GM23338 (cell line): ENCODE data around the gene XPA.

ENCODE experiments used
- ZNF331 ChIP-seq: fragments of 250-450 bp; sonication (Bioruptor Pico); IDR thresholded peaks from 2 replicates; pipeline ENCODE4 v1.5.0; 2020; ENCODE audit warnings: low read depth, mild to moderate bottlenecking, moderate library complexity
- ZNF462 ChIP-seq: fragments of 250-450 bp; sonication (Bioruptor Pico); IDR thresholded peaks from 2 replicates; pipeline ENCODE4 v1.5.0; 2020; ENCODE audit warnings: mild to moderate bottlenecking, moderate library complexity

DNA sequence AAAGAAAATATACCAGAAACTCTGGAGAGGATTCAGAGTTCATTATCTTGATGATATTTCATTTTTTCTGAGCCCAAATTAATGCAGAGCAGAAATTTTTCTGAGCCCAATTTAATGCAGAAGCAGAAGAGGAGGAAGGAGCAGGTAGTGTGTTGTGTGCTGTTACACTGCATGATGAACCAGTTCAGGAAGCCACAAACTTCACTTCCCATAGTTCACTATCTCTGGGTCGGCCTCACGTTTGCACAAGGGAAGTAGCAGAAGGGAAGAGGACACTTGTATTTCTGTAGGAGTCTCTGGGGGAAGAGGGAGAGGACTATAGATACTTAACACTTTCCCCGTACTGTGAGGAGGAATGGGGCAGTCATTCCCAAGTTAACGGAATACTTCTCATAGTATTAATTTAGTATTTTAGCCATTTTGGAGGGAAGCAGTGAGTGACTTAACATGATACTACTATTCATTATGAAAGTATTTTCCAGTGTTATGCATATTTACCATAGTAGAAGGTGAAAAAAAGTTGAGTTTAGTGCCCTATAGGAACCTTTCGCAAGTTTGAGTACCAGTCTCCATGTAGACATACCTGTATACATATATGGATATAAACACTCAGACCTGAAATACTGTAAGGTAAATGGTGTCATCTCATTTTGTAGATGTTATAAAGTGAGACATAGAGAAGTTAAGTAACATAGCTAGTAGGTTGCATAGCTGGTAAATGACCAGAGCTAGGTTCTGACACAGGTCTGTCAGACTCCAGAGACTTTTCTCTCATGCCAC, 30.0 kb downstream of the XPA start:
- TF ChIP-seq ZNF462 (CRISPR knock-in tag) = no peak
- no peak for TF ChIP-seq ZNF331
